ENCODE data around the gene PROCR. TPM values are rescaled to one million over a fixed set of nuclear protein-coding genes. Genes with fewer than 3 reads are reported as not detected.

PROCR gene
- total and polyA plus RNA-seq, 9 of the 15 experiments (the other 6 are each of a cell fraction or from before 2014, with no cell fraction given), result 1.6 to 7.1 (median 4.0) TPM

- no peak overlapping the region for H3K27ac ChIP-seq (ENCODE audit: extremely low read depth, low read depth, low read length)
- H2AFZ ChIP-seq (ENCODE audit: low read depth, low read length), result no peak overlapping the region
- FAIRE-seq (no peak), ATAC-seq (no peak), DNase-seq (ENCODE audit: extremely low read depth in 1 of 4, low spot score in 3 of 4) (no peak)
- no peaks in the 10 kb centered on the region; the same call in 2 of the 3 replicates for H3K36me3 ChIP-seq (ENCODE audit: control insufficient read depth, insufficient read depth, low read length)
- in situ Hi-C loops (cut with MboI) (no loop called here), intact Hi-C loops (cut with micrococcal nuclease) (no loop called here)
- no peak for TF ChIP-seq ZNF274 (IDR thresholded peaks at IDR 0.05; ENCODE audit: borderline replicate concordance, low read depth, low read length)
- no peak for TF ChIP-seq ZBTB11 (CRISPR knock-in tag; IDR thresholded peaks at IDR 0.05)
- no peak for TF ChIP-seq KDM4B (IDR thresholded peaks at IDR 0.05; ENCODE audit: borderline replicate concordance in 2 of 2, low read depth in 1 of 2)
- TF ChIP-seq ESRRB (CRISPR knock-in tag; IDR thresholded peaks at IDR 0.05; ENCODE audit: borderline replicate concordance), result no peak
- no peak for TF ChIP-seq ZNF165 (CRISPR knock-in tag; IDR thresholded peaks at IDR 0.05; ENCODE audit: borderline replicate concordance)
- TF ChIP-seq ZNF778 (CRISPR knock-in tag; IDR thresholded peaks at IDR 0.05), result no peak
- no peak overlapping the region for H3K4me3 ChIP-seq
- 0 out of 4 replicates have a peak overlapping the region, but pooled peaks of 1 of the 2 experiments have one; percentile 43 for H3K9ac ChIP-seq (ENCODE audit: insufficient read depth in 1 of 2, low read depth in 2 of 2, low read length in 2 of 2)
- peaks cover 20 to 31% of the 10 kb centered on the region in 2 experiments; a peak in 4 of 5 replicates for H3K4me1 ChIP-seq (replicated peaks in 1 of 2; ENCODE audit: control insufficient read depth in 2 of 2, insufficient read depth in 2 of 2, low read length in 2 of 2)
- H3K79me2 ChIP-seq (ENCODE audit: control insufficient read depth, insufficient read depth, low read length), result no peaks in the 10 kb centered on the region
- no peaks in the 10 kb centered on the region for H4K20me1 ChIP-seq (replicated peaks; ENCODE audit: control insufficient read depth, insufficient read depth, low read length)
- CTCF ChIA-PET (ENCODE audit: low intra/inter-chr PET ratio), result no interaction called here
- H3K27me3 ChIP-seq (ENCODE audit: control insufficient read depth in 2 of 2, insufficient read depth in 2 of 2, low read length in 2 of 2), result no peaks in the 10 kb centered on the region
- H3K9me3 ChIP-seq (replicated peaks; ENCODE audit: control insufficient read depth, insufficient read depth, low read depth, low read length), result no peaks in the 10 kb centered on the region
- no peak overlapping the region for H3K4me2 ChIP-seq (ENCODE audit: insufficient read depth, low read length)
- no peaks in the 10 kb centered on the region for H3K9me1 ChIP-seq (ENCODE audit: control insufficient read depth, insufficient read depth, low read length)
- 83% methylated on average over 12 of the region's 14 CpGs for WGBS (ENCODE audit: insufficient coverage, low coverage, missing lambda C conversion rate)
- no TSS peak for BruUV-seq (replicated peaks)
- POLR2A ChIA-PET, result interaction anchor here (0.6 to 1.3 kb wide), 3 partner anchors 10 to 194 kb away, joined by 3 to 5 read pairs (median 4); no protein-coding TSS in a partner anchor
Observed at GRCh38 chr20:35176132-35176531, 4.3 kb downstream of the PROCR start.
